Loucy (cell line): ENCODE measurements around the gene PLAU.
A peak's percentile ranks its signal among the peaks of the same experiment; 100 is the strongest.

Experiments used
- CTCF ChIP-seq: fragments of 200-600 bp; sonication (generic); conservative IDR thresholded peaks from 2 replicates; pipeline ENCODE4 v1.5.1; 2014; ENCODE audit warnings: mild to moderate bottlenecking, antibody characterized with exemption, low read length
- EZH2phosphoT487 ChIP-seq: fragments of 200-600 bp; IDR thresholded peaks from 2 replicates; pipeline ENCODE4 v1.6.1; 2018; ENCODE audit warnings: antibody characterized with exemption, mild to moderate bottlenecking, moderate library complexity, borderline replicate concordance

- TF ChIP-seq CTCF (peak; percentile 94), EZH2phosphoT487 (no peak)
Observed at GRCh38 chr10:73940634-73941221, 29.8 kb downstream of the PLAU start.
